ENCODE results near the gene JMJD1C.

JMJD1C gene

DNA sequence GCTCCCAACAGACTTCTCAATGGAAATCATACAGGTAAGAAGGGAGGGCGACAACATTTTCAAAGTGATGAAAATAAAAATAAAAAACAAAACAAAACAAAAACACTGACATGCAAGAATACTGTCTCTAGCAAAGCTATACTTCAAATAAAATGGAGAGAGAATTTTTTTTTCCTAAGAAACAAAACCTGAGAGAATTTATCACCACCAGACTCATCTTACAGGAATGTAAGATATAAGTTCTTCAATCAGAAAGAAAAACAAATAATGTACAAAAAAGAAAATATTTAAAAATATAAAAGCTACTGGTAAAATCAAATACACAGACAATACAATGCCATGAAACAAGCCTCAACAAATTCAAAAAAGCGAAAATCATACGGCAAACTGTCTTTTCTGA is 219.4 kb downstream of the JMJD1C start:
- no peaks in the 10 kb centered on the region for H3K4me1 ChIP-seq
- H3K36me3 ChIP-seq = peaks cover 2% of the 10 kb centered on the region; the same call in 1 of the 2 replicates
- H3K4me3 ChIP-seq (ENCODE audit: low read depth, low read length) = no peak overlapping the region
- H3K27me3 ChIP-seq = no peaks in the 10 kb centered on the region
- H3K9me3 ChIP-seq = no peaks in the 10 kb centered on the region
- TF ChIP-seq CTCF (IDR thresholded peaks at IDR 0.05; ENCODE audit: low read depth, low read length) = no peak
- DNase-seq = no peak

DNA sequence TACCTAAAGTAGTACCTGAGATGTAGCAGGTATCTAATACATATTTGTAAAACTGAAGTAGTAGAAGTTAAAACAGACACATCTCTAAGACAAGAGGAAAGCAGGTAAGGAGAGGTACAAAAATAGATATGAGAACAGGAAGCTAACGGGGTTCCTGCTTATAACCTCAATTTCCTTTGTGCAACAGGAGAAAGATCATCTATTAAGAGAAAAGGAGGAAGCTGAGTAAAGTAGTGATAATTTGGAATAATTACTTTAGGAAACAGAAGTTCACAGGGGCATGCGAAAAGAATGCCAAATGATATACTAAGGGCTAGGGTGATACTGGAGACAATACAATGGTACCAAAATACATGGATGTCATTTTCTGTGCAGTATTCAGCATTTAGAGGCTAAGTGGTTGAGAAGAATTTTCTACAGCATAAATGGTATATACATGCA is 223.9 kb downstream of the JMJD1C start:
- Histone ChIP-seq H3K27me3 (no peaks in the 10 kb centered on the region), H3K4me1 (no peaks in the 10 kb centered on the region), H3K36me3 (no peaks in the 10 kb centered on the region), H3K9me3 (no peaks in the 10 kb centered on the region), H3K4me3 (ENCODE audit: low read depth, low read length) (no peak overlapping the region)
- TF ChIP-seq CTCF (IDR thresholded peaks at IDR 0.05; ENCODE audit: low read depth, low read length) = no peak
- DNase-seq = no peak

DNA sequence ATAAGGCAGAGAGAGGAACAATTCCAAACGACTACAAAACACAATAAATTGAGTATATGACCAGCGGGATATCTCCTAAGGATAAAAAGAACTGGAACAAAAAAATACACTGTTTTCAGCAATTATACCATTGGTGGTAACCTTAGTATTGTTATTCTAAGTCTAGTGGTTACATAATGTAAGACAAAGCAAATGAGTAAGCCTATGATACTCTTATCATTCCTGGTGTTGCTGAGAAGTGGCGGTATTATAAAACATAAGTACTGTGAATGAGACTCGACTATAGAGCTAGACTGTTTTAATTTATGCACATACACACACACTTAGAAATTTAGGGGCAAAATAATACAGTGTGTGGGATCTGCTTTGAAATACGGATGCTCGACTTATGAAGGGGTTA is 225.0 kb downstream of the JMJD1C start:
- no peak for TF ChIP-seq CTCF (IDR thresholded peaks at IDR 0.05; ENCODE audit: low read depth, low read length)
- H3K36me3 ChIP-seq = no peaks in the 10 kb centered on the region
- H3K9me3 ChIP-seq = no peaks in the 10 kb centered on the region
- DNase-seq = no peak
- no peaks in the 10 kb centered on the region for H3K27me3 ChIP-seq
- H3K4me3 ChIP-seq (ENCODE audit: low read depth, low read length) = no peak overlapping the region
- no peaks in the 10 kb centered on the region; the same call in 1 of the 2 replicates for H3K4me1 ChIP-seq

GRCh38 chr10:63238501-63238900 is 227.3 kb downstream of the JMJD1C start:
- Histone ChIP-seq H3K4me3 (ENCODE audit: low read depth, low read length) (no peak overlapping the region), H3K36me3 (no peaks in the 10 kb centered on the region), H3K4me1 (no peaks in the 10 kb centered on the region; the same call in 1 of the 2 replicates), H3K27me3 (no peaks in the 10 kb centered on the region), H3K9me3 (no peaks in the 10 kb centered on the region)
- DNase-seq = no peak
- no peak for TF ChIP-seq CTCF (IDR thresholded peaks at IDR 0.05; ENCODE audit: low read depth, low read length)

GRCh38 chr10:63237396-63237795 is 228.4 kb downstream of the JMJD1C start:
- no peak overlapping the region for H3K4me3 ChIP-seq (ENCODE audit: low read depth, low read length)

More at GRCh38 chr10:63237396-63237795, 228.4 kb downstream of the JMJD1C start:
- Histone ChIP-seq H3K4me1 (no peaks in the 10 kb centered on the region; the same call in 1 of the 2 replicates), H3K27me3 (no peaks in the 10 kb centered on the region), H3K36me3 (no peaks in the 10 kb centered on the region), H3K9me3 (no peaks in the 10 kb centered on the region)
- TF ChIP-seq CTCF (IDR thresholded peaks at IDR 0.05; ENCODE audit: low read depth, low read length) = no peak
- no peak for DNase-seq
